ENCODE data around the gene LRCH1.

The LRCH1 gene

DNA sequence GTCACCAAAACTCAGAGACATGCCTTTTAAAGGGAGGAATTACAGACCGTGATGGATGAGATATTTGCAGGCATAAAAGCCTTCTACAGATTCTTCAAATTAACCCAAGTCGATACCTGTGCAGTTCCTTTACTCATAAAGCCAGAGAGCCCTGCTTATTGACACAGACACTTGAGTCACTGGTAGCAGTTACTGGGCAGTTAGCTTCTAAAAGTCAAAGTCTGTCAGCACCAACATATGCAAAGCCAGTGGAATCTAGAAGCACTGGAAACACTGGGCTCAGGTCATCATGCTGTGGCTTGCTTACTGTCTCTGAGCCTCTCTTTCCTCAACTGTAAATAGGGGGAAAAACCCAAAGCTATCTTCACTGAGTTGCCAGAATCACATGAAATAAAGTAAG, 25.7 kb upstream of the LRCH1 start:
- TF ChIP-seq, protein P1, sequence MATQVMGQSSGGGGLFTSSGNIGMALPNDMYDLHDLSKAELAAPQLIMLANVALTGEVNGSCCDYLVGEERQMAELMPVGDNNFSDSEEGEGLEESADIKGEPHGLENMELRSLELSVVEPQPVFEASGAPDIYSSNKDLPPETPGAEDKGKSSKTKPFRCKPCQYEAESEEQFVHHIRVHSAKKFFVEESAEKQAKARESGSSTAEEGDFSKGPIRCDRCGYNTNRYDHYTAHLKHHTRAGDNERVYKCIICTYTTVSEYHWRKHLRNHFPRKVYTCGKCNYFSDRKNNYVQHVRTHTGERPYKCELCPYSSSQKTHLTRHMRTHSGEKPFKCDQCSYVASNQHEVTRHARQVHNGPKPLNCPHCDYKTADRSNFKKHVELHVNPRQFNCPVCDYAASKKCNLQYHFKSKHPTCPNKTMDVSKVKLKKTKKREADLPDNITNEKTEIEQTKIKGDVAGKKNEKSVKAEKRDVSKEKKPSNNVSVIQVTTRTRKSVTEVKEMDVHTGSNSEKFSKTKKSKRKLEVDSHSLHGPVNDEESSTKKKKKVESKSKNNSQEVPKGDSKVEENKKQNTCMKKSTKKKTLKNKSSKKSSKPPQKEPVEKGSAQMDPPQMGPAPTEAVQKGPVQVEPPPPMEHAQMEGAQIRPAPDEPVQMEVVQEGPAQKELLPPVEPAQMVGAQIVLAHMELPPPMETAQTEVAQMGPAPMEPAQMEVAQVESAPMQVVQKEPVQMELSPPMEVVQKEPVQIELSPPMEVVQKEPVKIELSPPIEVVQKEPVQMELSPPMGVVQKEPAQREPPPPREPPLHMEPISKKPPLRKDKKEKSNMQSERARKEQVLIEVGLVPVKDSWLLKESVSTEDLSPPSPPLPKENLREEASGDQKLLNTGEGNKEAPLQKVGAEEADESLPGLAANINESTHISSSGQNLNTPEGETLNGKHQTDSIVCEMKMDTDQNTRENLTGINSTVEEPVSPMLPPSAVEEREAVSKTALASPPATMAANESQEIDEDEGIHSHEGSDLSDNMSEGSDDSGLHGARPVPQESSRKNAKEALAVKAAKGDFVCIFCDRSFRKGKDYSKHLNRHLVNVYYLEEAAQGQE (IDR thresholded peaks at IDR 0.05; ENCODE audit: low read depth): no peak
- no peak for TF ChIP-seq NFIC (IDR thresholded peaks at IDR 0.05)

- no peak for TF ChIP-seq TAF1 (IDR thresholded peaks at IDR 0.05; ENCODE audit: low read depth)
- no peak for TF ChIP-seq EP300 (IDR thresholded peaks at IDR 0.05; ENCODE audit: borderline replicate concordance)
- no peak for TF ChIP-seq YY1 (IDR thresholded peaks at IDR 0.05; ENCODE audit: low read depth)
- no peak for TF ChIP-seq USF1 (IDR thresholded peaks at IDR 0.05)
- TF ChIP-seq CEBPB (IDR thresholded peaks at IDR 0.05): no peak
- TF ChIP-seq TCF12 (IDR thresholded peaks at IDR 0.05; ENCODE audit: low read depth): no peak
- TF ChIP-seq EGR1 (IDR thresholded peaks at IDR 0.05): no peak
- TF ChIP-seq NFIC (IDR thresholded peaks at IDR 0.05): no peak
- TF ChIP-seq, protein P1 (IDR thresholded peaks at IDR 0.05; ENCODE audit: low read depth): no peak
- no peak for TF ChIP-seq FOXM1 (IDR thresholded peaks at IDR 0.05; ENCODE audit: borderline replicate concordance, low read depth)
- TF ChIP-seq TEAD4 (IDR thresholded peaks at IDR 0.05): no peak
Measured at GRCh38 chr13:46529216-46529919, 23.6 kb upstream of the LRCH1 start.

DNA sequence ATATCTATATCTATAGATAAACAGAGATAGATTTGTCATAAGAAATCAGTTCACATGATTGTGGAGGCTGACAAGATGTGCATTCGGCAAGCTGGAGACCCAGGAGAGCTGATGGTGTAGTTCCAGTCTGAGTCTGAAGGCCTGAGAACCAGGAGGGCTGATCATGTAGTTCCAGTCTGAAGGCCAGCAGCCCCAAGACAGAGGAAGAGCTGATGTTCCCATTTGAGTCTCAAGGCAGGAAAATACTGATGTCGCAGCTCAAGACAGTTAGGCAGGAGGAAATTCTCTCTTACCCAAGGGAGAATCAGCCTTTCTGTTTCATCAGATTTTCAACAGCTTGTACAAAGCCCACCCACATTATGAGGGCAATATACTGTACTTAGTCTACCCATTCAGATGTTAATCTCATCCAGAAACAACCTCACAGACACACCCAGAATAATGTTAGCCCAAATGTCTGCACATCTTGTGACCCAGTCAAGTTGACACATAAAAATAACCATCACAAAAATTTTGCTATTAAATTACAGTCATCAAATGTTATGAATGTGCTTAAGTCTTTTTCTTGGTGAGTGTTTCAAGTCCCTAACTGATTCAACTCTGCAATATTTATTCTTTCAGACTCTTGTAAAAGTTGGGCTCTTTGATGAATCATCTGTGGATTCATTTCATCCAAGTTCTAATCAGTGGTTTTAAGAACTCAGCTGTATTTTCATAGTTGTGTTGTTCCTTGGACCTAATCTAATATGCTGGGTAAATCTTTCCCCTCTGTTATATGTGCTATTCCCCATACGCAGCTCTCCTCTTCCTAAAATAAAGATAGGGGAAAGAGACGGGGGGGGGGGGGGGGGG, 22.7 kb upstream of the LRCH1 start:
- TF ChIP-seq FOXM1 (IDR thresholded peaks at IDR 0.05; ENCODE audit: borderline replicate concordance, low read depth) (no peak), EP300 (IDR thresholded peaks at IDR 0.05; ENCODE audit: borderline replicate concordance) (no peak), USF1 (IDR thresholded peaks at IDR 0.05) (no peak), CEBPB (IDR thresholded peaks at IDR 0.05) (no peak), YY1 (IDR thresholded peaks at IDR 0.05; ENCODE audit: low read depth) (no peak), TCF12 (IDR thresholded peaks at IDR 0.05; ENCODE audit: low read depth) (no peak), MAX (IDR thresholded peaks at IDR 0.05) (no peak), NFIC (IDR thresholded peaks at IDR 0.05) (no peak), CREB1 (IDR thresholded peaks at IDR 0.05; ENCODE audit: low read depth) (no peak), TEAD4 (IDR thresholded peaks at IDR 0.05) (no peak), RAD21 (IDR thresholded peaks at IDR 0.05; ENCODE audit: low read depth) (no peak), TAF1 (IDR thresholded peaks at IDR 0.05; ENCODE audit: low read depth) (no peak), ZBTB7A (IDR thresholded peaks at IDR 0.05; ENCODE audit: low read depth) (no peak), EGR1 (IDR thresholded peaks at IDR 0.05) (no peak)
- TF ChIP-seq, protein P1 (IDR thresholded peaks at IDR 0.05; ENCODE audit: low read depth): no peak

DNA sequence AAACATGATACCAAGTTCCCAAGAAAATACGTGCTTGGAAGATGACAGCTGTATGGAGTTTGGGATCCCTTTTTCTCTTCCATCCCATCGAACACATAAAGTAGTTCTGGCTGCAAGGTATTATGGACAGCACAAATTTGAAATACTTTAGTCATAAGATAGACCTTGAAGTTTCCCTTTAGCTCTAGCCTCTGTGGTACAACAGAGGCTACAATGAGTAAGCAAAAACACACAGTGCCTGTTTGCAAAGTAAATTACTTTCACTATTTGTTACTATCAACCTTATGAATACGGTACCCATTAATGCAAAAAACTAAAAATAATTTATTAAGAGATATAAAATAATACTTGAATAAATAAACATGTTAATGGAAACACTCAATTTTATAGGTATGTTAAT, 21.0 kb upstream of the LRCH1 start:
- no peak for TF ChIP-seq EP300 (IDR thresholded peaks at IDR 0.05; ENCODE audit: borderline replicate concordance)
- TF ChIP-seq, protein P1 (IDR thresholded peaks at IDR 0.05; ENCODE audit: low read depth): no peak
